HUES6 (cell line): ENCODE results near the gene CAND1.

ENCODE experiments used
- H3K27ac ChIP-seq: 2 replicates; pipeline ENCODE4 v1.7.0; 2013; ENCODE audit warnings: low read depth, mild to moderate bottlenecking, low read length, inconsistent platforms
- H3K27me3 ChIP-seq: 2 replicates; pipeline ENCODE4 v1.6.1; 2013; ENCODE audit warnings: low read length; ENCODE audit not compliant: control insufficient read depth, insufficient read depth
- H3K36me3 ChIP-seq: 2 replicates; pipeline ENCODE4 v1.6.1; 2013; ENCODE audit warnings: low read length; ENCODE audit not compliant: control insufficient read depth, insufficient read depth
- H3K4me1 ChIP-seq: 2 replicates; pipeline ENCODE4 v1.6.1; 2013; ENCODE audit warnings: low read length; ENCODE audit not compliant: control insufficient read depth, insufficient read depth
- H3K4me3 ChIP-seq: 2 replicates; pipeline ENCODE4 v1.5.1; 2013; ENCODE audit warnings: low read depth, low read length
- H3K9ac ChIP-seq: one replicate; pipeline ENCODE4 v1.6.1; 2013; ENCODE audit warnings: mild to moderate bottlenecking, low read length
- H3K9me3 ChIP-seq: 2 replicates; pipeline ENCODE4 v1.6.1; 2013; ENCODE audit warnings: low read depth, low read length; ENCODE audit not compliant: control insufficient read depth, insufficient read depth

The CAND1 gene

DNA sequence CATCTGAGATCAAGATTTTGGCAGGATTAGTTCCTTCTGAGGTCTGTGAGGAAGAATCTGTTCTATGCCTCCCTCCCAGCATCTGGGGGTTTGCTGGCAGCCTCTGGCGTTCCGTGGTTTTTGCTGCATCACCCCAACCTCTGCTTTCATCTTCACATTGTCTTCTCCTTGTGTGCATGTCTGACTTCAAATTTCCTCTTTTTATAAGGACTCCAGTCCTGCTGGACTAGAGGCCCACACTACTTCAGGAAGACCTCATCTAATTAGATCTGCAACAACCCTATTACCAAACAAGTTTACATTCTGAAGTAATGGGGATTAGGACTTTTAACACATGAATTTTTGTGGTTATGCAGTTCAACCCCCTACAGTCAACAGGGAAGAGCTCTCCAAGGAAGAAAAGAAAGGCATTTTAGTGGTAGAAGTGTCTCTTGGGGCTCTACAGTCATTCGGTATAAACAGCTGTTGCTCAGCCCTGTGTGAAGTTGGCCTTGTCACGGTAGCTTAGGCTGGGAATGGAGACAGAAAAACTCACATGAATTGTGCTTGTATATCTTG is 89.7 kb downstream of the CAND1 start:
- Histone ChIP-seq H3K9ac (no peak overlapping the region), H3K9me3 (peaks cover 5% of the 10 kb centered on the region; the same call in 1 of the 2 replicates), H3K4me3 (no peak overlapping the region), H3K4me1 (peaks cover 16% of the 10 kb centered on the region), H3K36me3 (no peaks in the 10 kb centered on the region), H3K27ac (no peak overlapping the region), H3K27me3 (no peaks in the 10 kb centered on the region)

DNA sequence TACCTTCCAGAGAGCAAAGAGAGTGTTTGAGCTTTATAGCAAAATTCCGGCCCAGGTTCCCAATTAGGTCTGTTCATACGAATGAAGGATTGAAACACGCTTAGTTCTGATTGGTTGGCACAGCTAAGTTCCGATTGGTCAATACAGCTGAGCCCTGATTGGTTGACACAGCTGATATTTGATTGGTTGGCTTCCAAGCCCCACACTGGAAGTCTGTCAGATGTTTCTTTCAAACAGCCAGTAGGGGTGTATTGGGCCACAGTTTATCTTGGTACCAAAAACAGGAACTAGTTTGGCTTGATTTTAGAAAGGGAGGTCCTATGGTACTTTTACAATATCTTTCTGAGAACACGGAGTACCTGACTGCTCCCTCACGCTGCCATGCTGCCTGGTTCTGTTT is 93.4 kb downstream of the CAND1 start:
- no peaks in the 10 kb centered on the region for H3K27me3 ChIP-seq
- no peak overlapping the region for H3K27ac ChIP-seq
- no peak overlapping the region for H3K4me3 ChIP-seq
- H3K9ac ChIP-seq: no peak overlapping the region
- H3K36me3 ChIP-seq: no peaks in the 10 kb centered on the region
- H3K4me1 ChIP-seq: peaks cover 13% of the 10 kb centered on the region; the same call in 1 of the 2 replicates
- peaks cover 5% of the 10 kb centered on the region; the same call in 1 of the 2 replicates for H3K9me3 ChIP-seq

DNA sequence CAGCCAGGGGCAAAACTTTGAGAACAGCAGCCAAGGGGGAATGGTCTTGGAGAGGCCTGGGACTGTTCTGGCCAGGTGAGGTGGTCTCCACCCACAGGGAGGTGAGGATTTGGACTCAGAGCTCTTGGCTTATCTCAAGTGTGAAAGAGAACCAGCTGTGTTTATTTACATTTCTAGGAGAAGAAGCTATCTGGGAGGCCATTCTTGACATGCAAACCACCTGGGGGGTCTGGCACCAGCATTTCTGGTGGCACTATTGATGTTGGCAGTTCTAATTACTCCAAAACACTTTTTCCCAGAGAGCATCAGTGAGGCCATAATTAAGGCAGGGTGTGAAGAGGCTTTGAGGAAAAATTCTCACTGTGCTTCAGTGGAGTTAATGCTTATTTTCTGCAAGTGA is 95.1 kb downstream of the CAND1 start:
- Histone ChIP-seq H3K9ac (no peak overlapping the region), H3K27ac (no peak overlapping the region), H3K27me3 (no peaks in the 10 kb centered on the region), H3K4me1 (peaks cover 13% of the 10 kb centered on the region; the same call in 1 of the 2 replicates), H3K9me3 (peaks cover 5% of the 10 kb centered on the region; the same call in 1 of the 2 replicates), H3K36me3 (no peaks in the 10 kb centered on the region), H3K4me3 (no peak overlapping the region)

DNA sequence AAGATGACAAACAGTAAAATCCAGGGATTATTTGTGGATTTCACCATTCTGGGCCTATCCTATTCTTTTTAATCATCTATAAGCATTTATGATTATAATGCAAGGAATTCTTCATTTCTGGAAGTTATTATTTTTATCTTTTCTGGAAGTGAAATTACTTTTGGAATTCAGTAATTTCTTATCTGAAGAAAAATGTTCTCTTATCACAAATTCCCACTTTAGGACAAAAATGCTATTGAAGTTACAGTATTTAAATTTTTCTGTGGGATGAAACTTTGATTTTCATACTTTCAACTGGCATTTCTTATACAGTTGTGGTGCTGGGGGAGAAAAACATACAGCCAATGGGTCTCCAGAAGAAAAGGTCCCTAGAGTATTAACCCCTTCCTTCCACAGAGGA is 96.0 kb downstream of the CAND1 start:
- Histone ChIP-seq H3K4me3 (no peak overlapping the region), H3K9me3 (peaks cover 5% of the 10 kb centered on the region; the same call in 1 of the 2 replicates), H3K27me3 (no peaks in the 10 kb centered on the region), H3K36me3 (no peaks in the 10 kb centered on the region), H3K27ac (no peak overlapping the region), H3K4me1 (peaks cover 13% of the 10 kb centered on the region; the same call in 1 of the 2 replicates), H3K9ac (no peak overlapping the region)

DNA sequence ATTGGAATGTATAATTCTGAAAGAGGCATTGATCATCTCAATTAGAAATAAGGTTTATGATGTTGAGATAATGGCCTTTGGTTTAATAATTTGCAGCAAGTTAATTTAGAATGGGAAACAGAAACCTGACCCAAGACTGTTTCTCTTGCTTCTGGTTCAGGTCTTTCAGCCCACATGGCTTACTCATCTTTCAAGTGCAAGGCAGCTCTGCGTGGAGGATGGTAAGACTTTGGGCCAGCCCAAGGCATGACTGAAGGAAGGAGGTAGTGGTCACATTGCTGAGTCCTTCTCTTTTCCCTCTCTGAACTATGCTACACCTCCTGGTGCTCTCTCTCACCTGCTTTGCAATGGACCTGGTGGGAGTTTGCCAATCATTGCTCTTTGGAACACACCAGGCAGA is 98.7 kb downstream of the CAND1 start:
- H3K27me3 ChIP-seq: no peaks in the 10 kb centered on the region
- no peaks in the 10 kb centered on the region for H3K36me3 ChIP-seq
- H3K4me1 ChIP-seq: peaks cover 13% of the 10 kb centered on the region; the same call in 1 of the 2 replicates

More for the DNA sequence above, 98.7 kb downstream of the CAND1 start:
- H3K9me3 ChIP-seq: no peaks in the 10 kb centered on the region
- H3K4me3 ChIP-seq: no peak overlapping the region
- no peak overlapping the region for H3K9ac ChIP-seq
- no peak overlapping the region for H3K27ac ChIP-seq
